HG02973 (cell line): ENCODE data around the gene FAM240A.

ENCODE experiments used
- ATAC-seq: cut with Tn5 transposase; IDR thresholded peaks from one replicate; pipeline ENCODE4 v1.9.1; 2021; ENCODE audit warnings: moderate library complexity; ENCODE audit not compliant: unreplicated experiment

Gene FAM240A

GRCh38 chr3:46661776-46662766 lies 49.7 kb downstream of the FAM240A start:
- no peak for ATAC-seq

- ATAC-seq = no peak
Observed at GRCh38 chr3:46662771-46663551, 50.6 kb downstream of the FAM240A start.

GRCh38 chr3:46663591-46664135 lies 51.3 kb downstream of the FAM240A start:
- ATAC-seq = no peak

- no peak for ATAC-seq
Observed at GRCh38 chr3:46664188-46664970, 52.1 kb downstream of the FAM240A start.

- ATAC-seq = no peak
Observed at GRCh38 chr3:46664971-46665762, 52.8 kb downstream of the FAM240A start.

GRCh38 chr3:46665763-46666452 lies 53.6 kb downstream of the FAM240A start:
- no peak for ATAC-seq

- ATAC-seq = no peak
Observed at GRCh38 chr3:46666453-46666845, 54.1 kb downstream of the FAM240A start.

- ATAC-seq = no peak
Observed at GRCh38 chr3:46667061-46667621, 54.8 kb downstream of the FAM240A start.

GRCh38 chr3:46667657-46668056 lies 55.3 kb downstream of the FAM240A start:
- ATAC-seq = no peak

GRCh38 chr3:46668116-46668515 lies 55.8 kb downstream of the FAM240A start:
- no peak for ATAC-seq

GRCh38 chr3:46668591-46668990 lies 56.3 kb downstream of the FAM240A start:
- no peak for ATAC-seq

GRCh38 chr3:46669191-46669999 lies 57.1 kb downstream of the FAM240A start:
- no peak for ATAC-seq

GRCh38 chr3:46670000-46670890 lies 57.9 kb downstream of the FAM240A start:
- no peak for ATAC-seq

- no peak for ATAC-seq
Observed at GRCh38 chr3:46670891-46671427, 58.6 kb downstream of the FAM240A start.

GRCh38 chr3:46671541-46672348 lies 59.4 kb downstream of the FAM240A start:
- ATAC-seq = no peak

GRCh38 chr3:46672349-46672695 lies 60.0 kb downstream of the FAM240A start:
- no peak for ATAC-seq
